Activated CD4-positive, alpha-beta memory T cell treated with anti-CD3 and anti-CD28 coated beads for 36 hours (primary cell): ENCODE data around the gene ASIC3. TPM values are rescaled to one million over a fixed set of nuclear protein-coding genes. Genes with fewer than 3 reads are reported as not detected.
"Not testable (repeated sequence)": the region's sequence is repeated elsewhere in the genome, so short reads cannot be mapped to it uniquely, and the experiment has no call there.

Experiments used
- CTCF ChIA-PET: fragments of 350-600 bp; sonication (Branson Sonifier 250); formaldehyde crosslinking; loops from one replicate; lab custom pipeline; 2021; ENCODE audit warnings: antibody characterized with exemption, inconsistent platforms; lab: Charles Lee
- POLR2A ChIA-PET: fragments of 350-600 bp; sonication (Branson Sonifier 250); formaldehyde crosslinking; loops from one replicate; lab custom pipeline; 2021; ENCODE audit warnings: antibody characterized with exemption; lab: Charles Lee
- DNase-seq: peaks from one replicate; pipeline ENCODE4 v3.0.0-alpha.2; 2020
- H3K27ac Mint-ChIP-seq: one replicate; pipeline ENCODE4 v1.8.0; 2021; ENCODE audit warnings: mixed read lengths
- H3K27me3 Mint-ChIP-seq: one replicate; pipeline ENCODE4 v1.8.0; 2021; ENCODE audit warnings: mixed read lengths
- H3K36me3 Mint-ChIP-seq: one replicate; pipeline ENCODE4 v1.8.0; 2021; ENCODE audit warnings: mixed read lengths
- H3K4me1 Mint-ChIP-seq: one replicate; pipeline ENCODE4 v1.8.0; 2021; ENCODE audit warnings: low read depth, mixed read lengths
- H3K4me3 Mint-ChIP-seq: one replicate; pipeline ENCODE4 v1.8.0; 2021; ENCODE audit warnings: mild to moderate bottlenecking, mixed read lengths
- H3K9me3 Mint-ChIP-seq: one replicate; pipeline ENCODE4 v1.8.0; 2021; ENCODE audit warnings: mixed read lengths
- intact Hi-C: fragments of 100-400 bp; cut with micrococcal nuclease; formaldehyde crosslinking; loops from one replicate; pipeline ENCODE4 v1.15.1; 2023
- total RNA-seq, 2 experiments: library from RNA; stranded (reverse); gene quantifications; one replicate each; pipeline ENCODE4 v1.2.3, GENCODE V29; 2021

The ASIC3 gene
- total RNA-seq, 2 experiments from 2014 or later, result 5.3 to 7.6 TPM

GRCh38 chr7:151033864-151034249, 14.5 kb upstream of the ASIC3 start:
- H3K9me3 Mint-ChIP-seq, result no peaks in the 10 kb centered on the region

GRCh38 chr7:151034312-151035025, 13.9 kb upstream of the ASIC3 start:
- intact Hi-C loops, result no loop called here
- no peak overlapping the region for H3K27ac Mint-ChIP-seq
- H3K4me1 Mint-ChIP-seq, result peaks cover 13% of the 10 kb centered on the region
- H3K9me3 Mint-ChIP-seq, result no peaks in the 10 kb centered on the region
- ChIA-PET POLR2A (no interaction called here), CTCF (no interaction called here)
- no peak overlapping the region for H3K4me3 Mint-ChIP-seq
- H3K27me3 Mint-ChIP-seq, result no peaks in the 10 kb centered on the region
- H3K36me3 Mint-ChIP-seq, result peaks cover 8% of the 10 kb centered on the region
- DNase-seq, result no peak

More at GRCh38 chr7:151033864-151034249, 14.5 kb upstream of the ASIC3 start:
- Mint-ChIP-seq H3K27ac (no peak overlapping the region), H3K4me1 (peaks cover 10% of the 10 kb centered on the region), H3K27me3 (no peaks in the 10 kb centered on the region), H3K36me3 (peaks cover 8% of the 10 kb centered on the region), H3K4me3 (no peak overlapping the region)
- POLR2A ChIA-PET, result no interaction called here
- DNase-seq, result no peak
- CTCF ChIA-PET, result no interaction called here
- intact Hi-C loops, result no loop called here

- POLR2A ChIA-PET, result no interaction called here
- DNase-seq, result no peak
- intact Hi-C loops, result no loop called here
- no peaks in the 10 kb centered on the region for H3K27me3 Mint-ChIP-seq
- H3K4me1 Mint-ChIP-seq, result peaks cover 16% of the 10 kb centered on the region
- H3K36me3 Mint-ChIP-seq, result peaks cover 8% of the 10 kb centered on the region
- no peak overlapping the region for H3K27ac Mint-ChIP-seq
- no peaks in the 10 kb centered on the region for H3K9me3 Mint-ChIP-seq
- no peak overlapping the region for H3K4me3 Mint-ChIP-seq
- CTCF ChIA-PET, result no interaction called here
Measured at GRCh38 chr7:151035026-151035717, 13.2 kb upstream of the ASIC3 start.

GRCh38 chr7:151035902-151036301, 12.4 kb upstream of the ASIC3 start:
- DNase-seq, result no peak
- no peak overlapping the region for H3K27ac Mint-ChIP-seq
- H3K4me1 Mint-ChIP-seq, result peaks cover 16% of the 10 kb centered on the region
- no peak overlapping the region for H3K4me3 Mint-ChIP-seq
- ChIA-PET POLR2A (no interaction called here), CTCF (no interaction called here)
- peaks cover 8% of the 10 kb centered on the region for H3K36me3 Mint-ChIP-seq
- no peaks in the 10 kb centered on the region for H3K27me3 Mint-ChIP-seq
- H3K9me3 Mint-ChIP-seq, result no peaks in the 10 kb centered on the region
- intact Hi-C loops, result no loop called here

GRCh38 chr7:151038951-151039849, 9.1 kb upstream of the ASIC3 start:
- no peaks in the 10 kb centered on the region for H3K9me3 Mint-ChIP-seq
- CTCF ChIA-PET, result interaction anchor here (0.7 to 1.1 kb wide), 3 partner anchors 11 to 141 kb away, joined by 3 to 6 read pairs (median 4); partner anchors contain the start of gene ABCB8
- peaks cover 16% of the 10 kb centered on the region for H3K4me1 Mint-ChIP-seq
- H3K4me3 Mint-ChIP-seq, result no peak overlapping the region
- H3K36me3 Mint-ChIP-seq, result peaks cover 8% of the 10 kb centered on the region
- intact Hi-C loops, result loop anchor here (1.0 kb wide), 2 partner anchors 11 to 19 kb away; partner anchors contain the start of gene ABCB8
- H3K27me3 Mint-ChIP-seq, result no peaks in the 10 kb centered on the region
- peak overlapping the region; percentile 91 for H3K27ac Mint-ChIP-seq
- POLR2A ChIA-PET, result interaction anchor here (0.8 to 1.5 kb wide), 3 partner anchors 9 to 21 kb away, joined by 3 to 11 read pairs (median 5); partner anchors contain the start of genes ABCB8 and ASIC3
- DNase-seq, result peak; percentile 91

- intact Hi-C loops, result loop anchor here (1.0 kb wide), 2 partner anchors 12 to 18 kb away; partner anchors contain the start of gene ABCB8
- Mint-ChIP-seq H3K27me3 (no peaks in the 10 kb centered on the region), H3K27ac (peak overlapping the region; percentile 91), H3K36me3 (peaks cover 8% of the 10 kb centered on the region), H3K9me3 (no peaks in the 10 kb centered on the region), H3K4me3 (no peak overlapping the region), H3K4me1 (peaks cover 16% of the 10 kb centered on the region)
- CTCF ChIA-PET, result interaction anchor here (1.1 kb wide), 1 partner anchor 12 kb away, joined by 6 read pairs; the partner anchor contains the start of gene ABCB8
- DNase-seq, result no peak
- POLR2A ChIA-PET, result interaction anchor here (0.8 to 1.5 kb wide), 2 partner anchors 8 to 12 kb away, joined by 3 to 11 read pairs; partner anchors contain the start of genes ABCB8 and ASIC3
Measured at GRCh38 chr7:151039850-151040548, 8.3 kb upstream of the ASIC3 start.

GRCh38 chr7:151040616-151041375, 7.5 kb upstream of the ASIC3 start:
- Mint-ChIP-seq H3K27me3 (no peaks in the 10 kb centered on the region), H3K9me3 (no peaks in the 10 kb centered on the region), H3K36me3 (peaks cover 12% of the 10 kb centered on the region), H3K4me1 (peaks cover 16% of the 10 kb centered on the region), H3K27ac (no peak overlapping the region), H3K4me3 (no peak overlapping the region)
- CTCF ChIA-PET, result interaction anchor here (1.1 kb wide), 1 partner anchor 8 kb away, joined by 3 read pairs; no protein-coding TSS in a partner anchor
- POLR2A ChIA-PET, result no interaction called here
- intact Hi-C loops, result no loop called here
- DNase-seq, result no peak

- H3K36me3 Mint-ChIP-seq, intact Hi-C loops, POLR2A ChIA-PET, DNase-seq, H3K9me3 Mint-ChIP-seq, H3K4me3 Mint-ChIP-seq, H3K27ac Mint-ChIP-seq, H3K27me3 Mint-ChIP-seq: not testable (repeated sequence)
- CTCF ChIA-PET, result interaction anchor here (1.4 kb wide), 1 partner anchor 35 kb away, joined by 3 read pairs; no protein-coding TSS in a partner anchor
- H3K4me1 Mint-ChIP-seq, result peaks cover 16% of the 10 kb centered on the region
Measured at GRCh38 chr7:151043449-151043848, 4.9 kb upstream of the ASIC3 start.

GRCh38 chr7:151043959-151044358, 4.4 kb upstream of the ASIC3 start:
- Mint-ChIP-seq H3K4me3 (no peak overlapping the region), H3K27me3 (no peaks in the 10 kb centered on the region), H3K27ac (no peak overlapping the region), H3K9me3 (no peaks in the 10 kb centered on the region), H3K36me3 (peaks cover 5% of the 10 kb centered on the region), H3K4me1 (peaks cover 11% of the 10 kb centered on the region)
- DNase-seq, result no peak
- intact Hi-C loops, result no loop called here
- ChIA-PET POLR2A (no interaction called here), CTCF (interaction anchor here (1.4 kb wide), 1 partner anchor 36 kb away, joined by 3 read pairs; no protein-coding TSS in a partner anchor)

- Mint-ChIP-seq H3K27me3 (no peaks in the 10 kb centered on the region), H3K27ac (no peak overlapping the region), H3K36me3 (peaks cover 5% of the 10 kb centered on the region), H3K9me3 (no peaks in the 10 kb centered on the region), H3K4me3 (no peak overlapping the region), H3K4me1 (no peaks in the 10 kb centered on the region)
- DNase-seq, result no peak
- ChIA-PET POLR2A (no interaction called here), CTCF (interaction anchor here (0.6 to 0.9 kb wide), 2 partner anchors 66 to 83 kb away, joined by 4 read pairs; no protein-coding TSS in a partner anchor)
- intact Hi-C loops, result no loop called here
Measured at GRCh38 chr7:151045262-151045661, 3.1 kb upstream of the ASIC3 start.
